Erythroblast (primary cell): ENCODE results near the gene PITPNB.

Experiments used
- GATA1 ChIP-seq: IDR thresholded peaks from 2 replicates; pipeline ENCODE4 v1.6.1; 2011; ENCODE audit warnings: low read depth, mild to moderate bottlenecking, control low read depth, low read length, moderate library complexity
- POLR2A ChIP-seq: IDR thresholded peaks from 2 replicates; pipeline ENCODE4 v1.6.1; 2011; ENCODE audit warnings: mild to moderate bottlenecking, low read length

GRCh38 chr22:27836181-27836580, 82.9 kb downstream of the PITPNB start:
- no peak for TF ChIP-seq POLR2A
- TF ChIP-seq GATA1 = no peak
